ENCODE data around the gene SLC25A22.
A peak's percentile ranks its signal among the peaks of the same experiment; 100 is the strongest.

SLC25A22 gene

DNA sequence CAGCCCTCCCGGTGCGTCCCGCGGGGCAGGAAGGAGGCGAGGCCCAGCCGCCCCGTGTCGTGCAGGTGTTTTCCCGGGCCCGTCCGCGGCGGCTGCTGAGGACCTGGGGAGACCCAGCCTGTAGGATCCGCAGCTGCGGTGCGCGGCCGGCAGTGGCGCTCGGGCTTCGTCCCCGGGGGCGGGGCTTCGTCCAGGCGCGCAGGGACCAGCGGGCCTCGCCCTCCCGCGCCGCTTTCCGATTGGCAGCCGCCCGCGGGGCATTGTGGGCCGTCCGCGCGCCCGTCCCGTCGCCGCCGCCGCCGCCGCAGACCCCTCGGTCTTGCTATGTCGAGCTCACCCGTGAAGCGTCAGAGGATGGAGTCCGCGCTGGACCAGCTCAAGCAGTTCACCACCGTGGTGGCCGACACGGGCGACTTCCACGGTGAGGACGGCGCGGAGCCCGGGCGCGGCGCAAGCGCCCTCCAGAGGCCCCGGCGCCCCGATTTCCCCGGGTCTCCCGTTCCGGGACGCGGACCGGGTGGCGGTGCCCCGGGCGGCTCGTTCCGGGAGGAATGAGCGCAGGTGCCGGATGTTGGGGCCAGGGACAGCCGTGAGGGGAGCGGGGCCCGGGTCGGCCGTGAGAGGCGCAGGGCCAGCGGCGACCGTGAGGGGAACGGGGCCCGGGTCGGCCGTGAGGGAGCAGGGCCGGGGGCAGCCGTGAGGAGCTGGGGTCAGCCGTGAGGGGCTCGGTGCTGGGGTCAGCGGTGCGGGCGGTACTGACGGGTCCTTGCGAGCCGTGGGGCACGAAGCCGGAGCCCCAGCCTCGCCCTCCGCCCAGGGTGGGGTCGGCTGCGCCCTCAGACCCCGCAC lies 50.7 kb downstream of the SLC25A22 start, which contains the start of gene TALDO1:
Gene TALDO1 (plus strand): TSS at position 307 of the 849 bp plus-strand sequence. CDS start 18 bp downstream, at position 325.
- peak within 1 kb of the TSS; percentile 73 to 90 (median 86) for H3K9ac ChIP-seq (ENCODE audit: low read length in 5 of 5)
- no peaks in the 10 kb centered on the region for H3K27me3 ChIP-seq (ENCODE audit: control insufficient read depth in 5 of 5, insufficient read depth in 4 of 5, low read length in 5 of 5)
- peak within 1 kb of the TSS; percentile 67 to 83 (median 74) for H3K4me3 ChIP-seq (ENCODE audit: low read depth in 1 of 5, low read length in 5 of 5)
- peaks cover 0 to under 1% (median 0%) of the 10 kb centered on the region in 5 donors for H3K36me3 ChIP-seq (ENCODE audit: control insufficient read depth in 5 of 5, insufficient read depth in 5 of 5, low read length in 5 of 5)
- peaks cover 0 to 43% (median 31%) of the 10 kb centered on the region in 5 donors for H3K4me1 ChIP-seq (ENCODE audit: control insufficient read depth in 5 of 5, insufficient read depth in 5 of 5, low read length in 5 of 5)
- peak within 1 kb of the TSS; percentile 81 for H3K27ac ChIP-seq (ENCODE audit: low read depth, low read length)
- H3K9me3 ChIP-seq (ENCODE audit: control insufficient read depth in 5 of 5, low read length in 5 of 5): no peaks in the 10 kb centered on the region

DNA sequence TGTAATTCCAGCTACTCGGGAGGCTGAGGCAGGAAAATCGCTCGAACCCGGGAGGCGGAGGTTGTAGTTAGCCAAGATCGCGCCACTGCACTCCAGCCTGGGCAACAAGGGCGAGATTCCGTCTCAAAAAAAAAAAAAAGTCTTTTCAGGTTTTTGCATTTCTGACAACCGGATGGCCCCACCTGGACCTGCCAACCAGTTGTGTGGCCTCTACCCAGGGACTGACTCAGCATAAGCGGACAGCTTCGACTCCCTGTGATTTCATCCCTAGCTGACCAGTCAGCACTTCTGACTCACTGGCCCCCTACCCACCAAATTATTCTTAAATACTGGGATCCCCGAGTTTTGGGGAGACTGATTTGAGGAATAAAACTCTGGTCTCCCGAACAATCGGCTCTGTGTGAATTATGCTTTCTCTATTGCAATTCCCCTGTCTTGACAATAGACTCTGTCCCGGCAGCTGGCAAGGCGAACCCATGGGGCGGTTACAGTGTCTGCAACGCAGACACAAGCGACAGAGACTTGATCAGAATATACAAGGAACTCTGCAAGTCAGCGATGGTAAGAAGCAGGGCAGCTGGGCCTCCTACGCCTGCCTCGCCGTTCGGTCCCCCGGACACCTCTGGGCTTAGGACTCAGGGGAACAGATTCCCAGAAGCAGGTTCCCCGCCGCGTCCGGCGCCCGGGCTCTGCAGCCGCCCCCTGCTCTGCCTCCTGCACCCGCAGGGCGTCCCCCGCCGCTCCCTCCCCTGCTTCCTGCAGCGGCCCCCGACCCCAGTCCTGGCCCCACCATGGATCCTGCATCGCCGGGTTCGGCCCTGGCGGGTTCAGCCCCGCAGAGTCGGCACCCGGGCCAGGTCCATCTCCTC lies 51.6 kb downstream of the SLC25A22 start:
- Histone ChIP-seq H3K4me3 (ENCODE audit: low read depth in 1 of 5, low read length in 5 of 5) (peak overlapping the region; percentile 61 to 83 (median 74)), H3K36me3 (ENCODE audit: control insufficient read depth in 5 of 5, insufficient read depth in 5 of 5, low read length in 5 of 5) (no peaks in the 10 kb centered on the region), H3K9ac (ENCODE audit: low read length in 5 of 5) (peak overlapping the region; percentile 6 to 79 (median 73)), H3K27ac (ENCODE audit: low read depth, low read length) (peak overlapping the region; percentile 81), H3K9me3 (ENCODE audit: control insufficient read depth in 5 of 5, low read length in 5 of 5) (no peaks in the 10 kb centered on the region), H3K4me1 (ENCODE audit: control insufficient read depth in 5 of 5, insufficient read depth in 5 of 5, low read length in 5 of 5) (peaks cover 0 to 42% (median 31%) of the 10 kb centered on the region in 5 donors), H3K27me3 (ENCODE audit: control insufficient read depth in 5 of 5, insufficient read depth in 4 of 5, low read length in 5 of 5) (no peaks in the 10 kb centered on the region)

GRCh38 chr11:745428-745827 lies 52.7 kb downstream of the SLC25A22 start:
- Histone ChIP-seq H3K4me1 (ENCODE audit: control insufficient read depth in 5 of 5, insufficient read depth in 5 of 5, low read length in 5 of 5) (peaks cover 0 to 36% (median 31%) of the 10 kb centered on the region in 5 donors), H3K9me3 (ENCODE audit: control insufficient read depth in 5 of 5, low read length in 5 of 5) (no peaks in the 10 kb centered on the region), H3K9ac (ENCODE audit: low read length in 5 of 5) (no peak overlapping the region), H3K4me3 (ENCODE audit: low read depth in 1 of 5, low read length in 5 of 5) (no peak overlapping the region), H3K27me3 (ENCODE audit: control insufficient read depth in 5 of 5, insufficient read depth in 4 of 5, low read length in 5 of 5) (no peaks in the 10 kb centered on the region), H3K36me3 (ENCODE audit: control insufficient read depth in 5 of 5, insufficient read depth in 5 of 5, low read length in 5 of 5) (no peaks in the 10 kb centered on the region), H3K27ac (ENCODE audit: low read depth, low read length) (no peak overlapping the region)

GRCh38 chr11:742571-743201 lies 55.4 kb downstream of the SLC25A22 start:
- Histone ChIP-seq H3K9me3 (ENCODE audit: control insufficient read depth in 5 of 5, low read length in 5 of 5) (no peaks in the 10 kb centered on the region), H3K4me3 (ENCODE audit: low read depth in 1 of 5, low read length in 5 of 5) (no peak overlapping the region), H3K9ac (ENCODE audit: low read length in 5 of 5) (no peak overlapping the region), H3K27ac (ENCODE audit: low read depth, low read length) (no peak overlapping the region), H3K4me1 (ENCODE audit: control insufficient read depth in 5 of 5, insufficient read depth in 5 of 5, low read length in 5 of 5) (peaks cover 0 to 12% (median 8%) of the 10 kb centered on the region in 5 donors), H3K27me3 (ENCODE audit: control insufficient read depth in 5 of 5, insufficient read depth in 4 of 5, low read length in 5 of 5) (peaks cover 0 to under 1% (median 0%) of the 10 kb centered on the region in 5 donors), H3K36me3 (ENCODE audit: control insufficient read depth in 5 of 5, insufficient read depth in 5 of 5, low read length in 5 of 5) (no peaks in the 10 kb centered on the region)

DNA sequence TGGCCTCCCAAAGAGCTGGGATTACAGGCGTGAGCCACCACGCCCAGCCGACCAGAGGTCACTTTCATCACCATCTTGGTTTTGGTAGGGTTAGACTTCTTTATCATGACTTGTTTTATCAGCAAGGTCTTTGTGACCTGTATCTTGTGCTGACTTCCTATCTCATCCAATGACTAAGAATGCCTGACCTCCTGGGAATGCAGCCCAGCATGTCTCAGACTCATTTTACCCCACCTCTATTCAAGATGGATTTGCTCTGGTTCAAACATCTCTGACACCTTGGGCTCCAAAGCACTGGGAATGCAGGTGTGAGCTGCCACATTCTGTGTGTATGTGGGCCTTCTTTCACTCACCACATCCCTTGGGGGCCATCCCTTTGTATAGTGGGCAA lies 55.9 kb downstream of the SLC25A22 start:
- Histone ChIP-seq H3K4me1 (ENCODE audit: control insufficient read depth in 5 of 5, insufficient read depth in 5 of 5, low read length in 5 of 5) (peaks cover 0 to 13% (median 7%) of the 10 kb centered on the region in 5 donors), H3K9me3 (ENCODE audit: control insufficient read depth in 5 of 5, low read length in 5 of 5) (no peaks in the 10 kb centered on the region), H3K36me3 (ENCODE audit: control insufficient read depth in 5 of 5, insufficient read depth in 5 of 5, low read length in 5 of 5) (no peaks in the 10 kb centered on the region), H3K9ac (ENCODE audit: low read length in 5 of 5) (no peak overlapping the region), H3K27ac (ENCODE audit: low read depth, low read length) (no peak overlapping the region), H3K27me3 (ENCODE audit: control insufficient read depth in 5 of 5, insufficient read depth in 4 of 5, low read length in 5 of 5) (peaks cover 0 to 3% (median 0%) of the 10 kb centered on the region in 5 donors), H3K4me3 (ENCODE audit: low read depth in 1 of 5, low read length in 5 of 5) (no peak overlapping the region)

All from subcutaneous abdominal adipose tissue (tissue), 5 donors.